Endothelial cell of umbilical vein (primary cell): ENCODE data around the gene NR2C2.

Experiments
- EZH2 ChIP-seq: IDR thresholded peaks from 2 replicates; pipeline ENCODE4 v1.6.1; 2012; ENCODE audit warnings: borderline replicate concordance, low read depth, mild to moderate bottlenecking, moderate library complexity, low read length, inconsistent platforms; ENCODE audit not compliant: severe bottlenecking
- FOS ChIP-seq: IDR thresholded peaks from 2 replicates; pipeline ENCODE4 v1.6.1; 2011; ENCODE audit warnings: mild to moderate bottlenecking, low read length, moderate library complexity, borderline replicate concordance; ENCODE audit not compliant: insufficient read depth
- GATA2 ChIP-seq: IDR thresholded peaks from 2 replicates; pipeline ENCODE4 v1.7.0; 2011; ENCODE audit warnings: low read depth, mild to moderate bottlenecking, moderate library complexity, mixed read lengths, low read length; ENCODE audit not compliant: insufficient read length, insufficient read depth
- JUN ChIP-seq: IDR thresholded peaks from 2 replicates; pipeline ENCODE4 v1.6.1; 2011; ENCODE audit warnings: borderline replicate concordance, low read depth; ENCODE audit not compliant: insufficient read length, insufficient read depth
- MYC ChIP-seq: IDR thresholded peaks from one replicate; pipeline ENCODE4 v1.6.1; 2011; ENCODE audit warnings: mild to moderate bottlenecking, low read depth, low read length
- POLR2A ChIP-seq: IDR thresholded peaks from 2 replicates; pipeline ENCODE4 v1.6.1; 2012; ENCODE audit warnings: low read depth, mild to moderate bottlenecking, control low read depth, low read length
- POLR2AphosphoS5 ChIP-seq: IDR thresholded peaks from 2 replicates; pipeline ENCODE4 v1.6.1; 2012; ENCODE audit warnings: low read depth, mild to moderate bottlenecking, control low read depth, low read length, moderate library complexity; ENCODE audit not compliant: insufficient read depth
- TF ChIP-seq, protein P1 (sequence below), 2 donors: IDR thresholded peaks; 1 replicate in 1 of 2; 2 replicates in 1 of 2; pipeline ENCODE4 v1.5.1; 2011; ENCODE audit warnings: low read length in 2 of 2, mild to moderate bottlenecking in 2 of 2, moderate library complexity in 2 of 2, control low read depth in 1 of 2, inconsistent platforms in 1 of 2, low read depth in 1 of 2; ENCODE audit not compliant: insufficient read depth in 1 of 2; ENCODE audit errors: extremely low read depth in 1 of 2
- TF ChIP-seq, protein P2 (sequence below): IDR thresholded peaks from 2 replicates; pipeline ENCODE4 v1.6.1; 2011; ENCODE audit not compliant: insufficient read depth, insufficient read length

DNA sequence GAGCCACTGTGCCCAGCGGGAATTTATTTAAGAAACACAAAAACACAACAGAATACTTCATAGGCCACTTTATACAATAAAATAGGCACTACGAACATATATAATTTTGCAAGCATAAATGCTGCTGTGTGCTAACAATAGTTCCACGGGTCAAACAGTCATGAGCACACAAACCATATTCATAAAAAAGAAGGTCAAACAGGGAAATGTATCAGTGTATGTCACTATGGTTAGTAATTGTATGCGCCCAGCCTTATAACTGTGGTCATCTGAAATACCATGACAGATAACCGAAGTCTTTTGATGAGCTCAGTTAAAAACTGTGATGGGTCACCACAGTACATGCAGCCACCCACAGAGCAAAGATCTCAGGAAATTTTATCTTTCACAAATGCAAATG lies 38.1 kb upstream of the NR2C2 start:
- TF ChIP-seq POLR2A (no peak), EZH2 (no peak), POLR2AphosphoS5 (no peak), JUN (no peak), FOS (no peak), MYC (no peak), GATA2 (no peak)
- TF ChIP-seq, protein P1, sequence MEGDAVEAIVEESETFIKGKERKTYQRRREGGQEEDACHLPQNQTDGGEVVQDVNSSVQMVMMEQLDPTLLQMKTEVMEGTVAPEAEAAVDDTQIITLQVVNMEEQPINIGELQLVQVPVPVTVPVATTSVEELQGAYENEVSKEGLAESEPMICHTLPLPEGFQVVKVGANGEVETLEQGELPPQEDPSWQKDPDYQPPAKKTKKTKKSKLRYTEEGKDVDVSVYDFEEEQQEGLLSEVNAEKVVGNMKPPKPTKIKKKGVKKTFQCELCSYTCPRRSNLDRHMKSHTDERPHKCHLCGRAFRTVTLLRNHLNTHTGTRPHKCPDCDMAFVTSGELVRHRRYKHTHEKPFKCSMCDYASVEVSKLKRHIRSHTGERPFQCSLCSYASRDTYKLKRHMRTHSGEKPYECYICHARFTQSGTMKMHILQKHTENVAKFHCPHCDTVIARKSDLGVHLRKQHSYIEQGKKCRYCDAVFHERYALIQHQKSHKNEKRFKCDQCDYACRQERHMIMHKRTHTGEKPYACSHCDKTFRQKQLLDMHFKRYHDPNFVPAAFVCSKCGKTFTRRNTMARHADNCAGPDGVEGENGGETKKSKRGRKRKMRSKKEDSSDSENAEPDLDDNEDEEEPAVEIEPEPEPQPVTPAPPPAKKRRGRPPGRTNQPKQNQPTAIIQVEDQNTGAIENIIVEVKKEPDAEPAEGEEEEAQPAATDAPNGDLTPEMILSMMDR (IDR thresholded peaks at IDR 0.05; ENCODE audit: extremely low read depth in 1 of 2, insufficient read depth in 1 of 2, low read depth in 1 of 2, low read length in 2 of 2) = no peak
- TF ChIP-seq, protein P2, sequence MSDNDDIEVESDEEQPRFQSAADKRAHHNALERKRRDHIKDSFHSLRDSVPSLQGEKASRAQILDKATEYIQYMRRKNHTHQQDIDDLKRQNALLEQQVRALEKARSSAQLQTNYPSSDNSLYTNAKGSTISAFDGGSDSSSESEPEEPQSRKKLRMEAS = no peak
